PC-3 (cell line): ENCODE measurements around the gene GLDC.

Experiments
- CTCF ChIP-seq: fragments of 300-600 bp; sonication (generic); conservative IDR thresholded peaks from 2 replicates; pipeline ENCODE4 v1.5.1; 2017; ENCODE audit warnings: antibody characterized with exemption, low read depth, mild to moderate bottlenecking, low read length
- EZH2phosphoT487 ChIP-seq: fragments of 300-600 bp; sonication (generic); IDR thresholded peaks from 2 replicates; pipeline ENCODE4 v1.6.1; 2018; ENCODE audit warnings: mild to moderate bottlenecking, antibody characterized with exemption, low read length, borderline replicate concordance

GRCh38 chr9:6644346-6645104 is 1.0 kb downstream of the GLDC start:
- TF ChIP-seq CTCF (no peak), EZH2phosphoT487 (no peak)
